IPS-20b (cell line): ENCODE results near the gene KLF1.

Experiments used
- H3K27ac ChIP-seq: one replicate; pipeline ENCODE4 v1.5.1; 2013; ENCODE audit warnings: low read length
- H3K27me3 ChIP-seq: 2 replicates; pipeline ENCODE4 v1.6.1; 2013; ENCODE audit warnings: mild to moderate bottlenecking, low read length, inconsistent platforms; ENCODE audit not compliant: insufficient read depth
- H3K36me3 ChIP-seq: 2 replicates; pipeline ENCODE4 v1.6.1; 2013; ENCODE audit warnings: low read depth, mild to moderate bottlenecking, inconsistent platforms, low read length, moderate library complexity; ENCODE audit not compliant: insufficient read depth
- H3K4me1 ChIP-seq: 2 replicates; pipeline ENCODE4 v1.6.1; 2013; ENCODE audit warnings: mild to moderate bottlenecking, control low read depth, inconsistent platforms, low read length, moderate library complexity; ENCODE audit not compliant: insufficient read depth
- H3K4me3 ChIP-seq: 2 replicates; pipeline ENCODE4 v1.5.1; 2013; ENCODE audit warnings: mild to moderate bottlenecking, low read length, inconsistent platforms
- H3K9ac ChIP-seq: 2 replicates; pipeline ENCODE4 v1.6.1; 2013; ENCODE audit warnings: low read depth, mild to moderate bottlenecking, inconsistent platforms, low read length, moderate library complexity
- H3K9me3 ChIP-seq: 2 replicates; pipeline ENCODE4 v1.6.1; 2013; ENCODE audit warnings: mild to moderate bottlenecking, low read depth, low read length, inconsistent platforms; ENCODE audit not compliant: insufficient read depth

The KLF1 gene

GRCh38 chr19:12886969-12887747, at the start of gene KLF1:
TSS of gene KLF1 (minus strand) at chr19:12887201. CDS start at chr19:12887140, 61 bp downstream.
- H3K9ac ChIP-seq = peak within 1 kb of the TSS; percentile 72; the same call in 1 of the 2 replicates

GRCh38 chr19:12936582-12936981, 49.6 kb upstream of the KLF1 start:
- peak overlapping the region; percentile 33; the same call in 1 of the 2 replicates for H3K9ac ChIP-seq
- peaks cover 31% of the 10 kb centered on the region for H3K36me3 ChIP-seq
- H3K4me1 ChIP-seq = peaks cover 9% of the 10 kb centered on the region; the same call in 1 of the 2 replicates
- no peaks in the 10 kb centered on the region for H3K27me3 ChIP-seq
- H3K4me3 ChIP-seq = no peak overlapping the region
- H3K27ac ChIP-seq = peak overlapping the region; percentile 67
- no peaks in the 10 kb centered on the region for H3K9me3 ChIP-seq

More at GRCh38 chr19:12886969-12887747, at the start of gene KLF1:
- Histone ChIP-seq H3K4me1 (no peaks in the 10 kb centered on the region), H3K36me3 (no peaks in the 10 kb centered on the region), H3K27ac (no peak within 1 kb of the TSS), H3K9me3 (no peaks in the 10 kb centered on the region; the same call in 1 of the 2 replicates), H3K4me3 (peak within 1 kb of the TSS; percentile 66), H3K27me3 (peaks cover 49% of the 10 kb centered on the region)

DNA sequence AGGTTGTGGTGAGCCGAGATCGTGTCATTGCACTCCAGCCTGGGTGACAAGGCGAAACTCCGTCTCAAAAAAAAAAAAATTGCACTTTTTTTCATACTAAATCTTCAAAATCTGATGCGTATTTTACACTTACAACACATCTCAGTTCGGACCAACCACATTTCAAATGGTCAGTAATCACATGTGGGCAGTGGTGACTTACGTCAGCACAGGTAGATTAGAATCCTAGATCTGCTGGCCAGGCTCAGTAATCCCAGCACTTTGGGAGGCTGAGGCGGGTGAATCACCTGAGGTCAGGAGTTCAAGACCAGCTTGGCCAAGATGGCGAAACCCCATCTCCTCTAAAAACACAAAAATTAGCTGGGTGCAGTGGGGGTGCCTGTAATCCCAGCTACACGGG, 48.1 kb upstream of the KLF1 start:
- H3K27me3 ChIP-seq = no peaks in the 10 kb centered on the region
- peaks cover 7% of the 10 kb centered on the region; the same call in 1 of the 2 replicates for H3K4me1 ChIP-seq
- peaks cover 28% of the 10 kb centered on the region for H3K36me3 ChIP-seq
- no peak overlapping the region for H3K4me3 ChIP-seq
- H3K9ac ChIP-seq = no peak overlapping the region
- no peak overlapping the region for H3K27ac ChIP-seq
- no peaks in the 10 kb centered on the region for H3K9me3 ChIP-seq

GRCh38 chr19:12933287-12934072, 46.5 kb upstream of the KLF1 start, which contains the start of gene FARSA:
TSS of gene FARSA (minus strand) at chr19:12933711. CDS start at chr19:12933696, 15 bp downstream.
- H3K36me3 ChIP-seq = peaks cover 28% of the 10 kb centered on the region
- H3K27ac ChIP-seq = peak within 1 kb of the TSS; percentile 11
- no peaks in the 10 kb centered on the region for H3K27me3 ChIP-seq
- peaks cover 4% of the 10 kb centered on the region; the same call in 1 of the 2 replicates for H3K4me1 ChIP-seq
- H3K9me3 ChIP-seq = no peaks in the 10 kb centered on the region
- peak within 1 kb of the TSS; percentile 97 for H3K4me3 ChIP-seq
- peak within 1 kb of the TSS; percentile 93 for H3K9ac ChIP-seq

GRCh38 chr19:12932392-12933286, 45.6 kb upstream of the KLF1 start:
- no peaks in the 10 kb centered on the region for H3K27me3 ChIP-seq
- peaks cover 4% of the 10 kb centered on the region; the same call in 1 of the 2 replicates for H3K4me1 ChIP-seq
- peaks cover 35% of the 10 kb centered on the region for H3K36me3 ChIP-seq
- no peak overlapping the region for H3K27ac ChIP-seq
- H3K9me3 ChIP-seq = no peaks in the 10 kb centered on the region
- H3K4me3 ChIP-seq = peak overlapping the region; percentile 97
- peak overlapping the region; percentile 93 for H3K9ac ChIP-seq

GRCh38 chr19:12930002-12930645, 43.1 kb upstream of the KLF1 start:
- no peaks in the 10 kb centered on the region for H3K27me3 ChIP-seq
- H3K9ac ChIP-seq = no peak overlapping the region

DNA sequence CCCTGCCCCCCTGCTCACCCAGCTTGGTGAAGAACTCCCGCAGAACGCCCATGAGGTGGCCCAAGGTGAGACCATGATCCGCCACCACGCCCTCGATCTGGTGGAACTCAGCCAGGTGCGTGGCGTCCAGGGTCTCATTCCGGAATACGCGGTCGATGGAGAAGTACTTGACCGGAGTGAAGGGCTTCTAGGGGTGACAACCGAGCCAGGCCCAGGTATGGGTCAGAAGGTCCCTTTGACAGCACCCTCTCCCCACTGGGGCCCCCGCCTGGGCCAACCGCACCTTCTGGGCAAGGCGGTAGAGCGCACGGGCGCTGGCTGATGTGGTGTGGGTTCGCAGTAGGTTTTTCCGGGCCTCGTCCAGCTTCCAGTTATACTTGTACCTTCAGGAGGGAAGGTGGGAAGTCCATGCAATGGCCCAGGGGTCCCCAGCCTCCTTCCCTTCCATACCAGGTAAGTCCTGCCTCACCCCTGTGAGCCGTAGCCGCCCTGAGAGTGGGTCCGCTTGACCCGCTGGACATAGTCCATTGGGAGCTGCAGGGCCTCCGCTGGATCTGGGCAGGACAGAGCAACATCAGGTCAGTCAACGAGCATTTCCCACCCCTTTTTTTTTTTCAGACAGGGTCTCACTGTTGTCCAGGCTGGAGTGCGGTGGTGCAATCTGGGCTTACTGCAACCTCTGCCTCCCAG, 37.8 kb upstream of the KLF1 start:
- H3K27me3 ChIP-seq = no peaks in the 10 kb centered on the region
- peaks cover 69% of the 10 kb centered on the region for H3K36me3 ChIP-seq
- no peak overlapping the region for H3K27ac ChIP-seq
- no peaks in the 10 kb centered on the region for H3K4me1 ChIP-seq
- H3K9ac ChIP-seq = no peak overlapping the region
- H3K4me3 ChIP-seq = no peak overlapping the region
- H3K9me3 ChIP-seq = no peaks in the 10 kb centered on the region

More at GRCh38 chr19:12930002-12930645, 43.1 kb upstream of the KLF1 start:
- H3K4me1 ChIP-seq = no peaks in the 10 kb centered on the region
- H3K36me3 ChIP-seq = peaks cover 55% of the 10 kb centered on the region
- H3K9me3 ChIP-seq = no peaks in the 10 kb centered on the region
- H3K27ac ChIP-seq = no peak overlapping the region
- no peak overlapping the region for H3K4me3 ChIP-seq

DNA sequence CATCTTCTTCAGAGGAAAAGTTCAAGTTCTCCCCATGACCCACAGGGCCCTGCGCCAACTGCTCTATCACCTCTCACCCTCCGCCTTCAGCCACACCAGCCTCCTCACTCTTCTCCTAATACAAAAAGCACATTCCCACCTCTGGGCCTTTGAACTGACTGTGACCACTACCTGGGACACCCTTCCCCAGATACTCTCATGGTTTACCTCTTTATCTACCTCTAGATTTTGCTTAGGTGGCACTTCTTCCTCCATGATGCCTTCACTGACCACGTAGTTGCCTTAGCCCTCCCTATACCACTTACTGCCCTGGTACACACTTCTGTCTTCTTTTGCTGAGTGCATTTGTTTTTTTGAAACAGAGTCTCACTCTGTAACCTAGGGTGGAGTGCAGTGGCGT, 36.0 kb upstream of the KLF1 start:
- Histone ChIP-seq H3K4me1 (no peaks in the 10 kb centered on the region), H3K9ac (no peak overlapping the region), H3K27me3 (peaks cover 10% of the 10 kb centered on the region), H3K27ac (no peak overlapping the region), H3K36me3 (peaks cover 51% of the 10 kb centered on the region), H3K4me3 (no peak overlapping the region), H3K9me3 (no peaks in the 10 kb centered on the region)

GRCh38 chr19:12921047-12921446, 34.0 kb upstream of the KLF1 start:
- H3K27ac ChIP-seq = no peak overlapping the region
- no peaks in the 10 kb centered on the region for H3K4me1 ChIP-seq
- H3K27me3 ChIP-seq = peaks cover 13% of the 10 kb centered on the region
- H3K9ac ChIP-seq = no peak overlapping the region
- no peaks in the 10 kb centered on the region for H3K9me3 ChIP-seq
- H3K36me3 ChIP-seq = peaks cover 36% of the 10 kb centered on the region
- no peak overlapping the region for H3K4me3 ChIP-seq

GRCh38 chr19:12918253-12918652, 31.3 kb upstream of the KLF1 start:
- Histone ChIP-seq H3K27ac (no peak overlapping the region), H3K9me3 (no peaks in the 10 kb centered on the region), H3K4me3 (no peak overlapping the region), H3K4me1 (peaks cover 9% of the 10 kb centered on the region; the same call in 1 of the 2 replicates), H3K36me3 (peaks cover 11% of the 10 kb centered on the region), H3K9ac (no peak overlapping the region), H3K27me3 (peaks cover 13% of the 10 kb centered on the region)
